GM18861 (cell line): Measurements from ENCODE around the gene FN3KRP.
A peak's percentile ranks its signal among the peaks of the same experiment; 100 is the strongest.
"Not testable (repeated sequence)": the region's sequence is repeated elsewhere in the genome, so short reads cannot be mapped to it uniquely, and the experiment has no call there.

Source experiments
- ATAC-seq: cut with Tn5 transposase; IDR thresholded peaks from one replicate; pipeline ENCODE4 v1.9.1; 2021; ENCODE audit not compliant: unreplicated experiment

Gene FN3KRP

GRCh38 chr17:82740906-82741759 is 24.6 kb downstream of the FN3KRP start:
- no peak for ATAC-seq

GRCh38 chr17:82743344-82744219 is 27.1 kb downstream of the FN3KRP start:
- ATAC-seq: no peak

GRCh38 chr17:82744736-82745135 is 28.2 kb downstream of the FN3KRP start:
- ATAC-seq: not testable (repeated sequence)

- ATAC-seq: no peak
Observed at GRCh38 chr17:82745524-82745923, 29.0 kb downstream of the FN3KRP start.

GRCh38 chr17:82748756-82749155 is 32.2 kb downstream of the FN3KRP start:
- no peak for ATAC-seq

- no peak for ATAC-seq
Observed at GRCh38 chr17:82750241-82750908, 33.9 kb downstream of the FN3KRP start.

- ATAC-seq: no peak
Observed at GRCh38 chr17:82751171-82751570, 34.7 kb downstream of the FN3KRP start.

- ATAC-seq: peak; percentile 62
Observed at GRCh38 chr17:82751571-82752370, 35.3 kb downstream of the FN3KRP start, which contains the start of gene TBCD. TSS of gene TBCD (plus strand) at chr17:82752065. CDS start at chr17:82752194, 129 bp downstream.

- ATAC-seq: no peak
Observed at GRCh38 chr17:82752371-82753200, 36.1 kb downstream of the FN3KRP start.

- no peak for ATAC-seq
Observed at GRCh38 chr17:82753201-82753464, 36.6 kb downstream of the FN3KRP start.

- no peak for ATAC-seq
Observed at GRCh38 chr17:82754297-82755208, 38.0 kb downstream of the FN3KRP start.

GRCh38 chr17:82756166-82756565 is 39.7 kb downstream of the FN3KRP start:
- no peak for ATAC-seq

- no peak for ATAC-seq
Observed at GRCh38 chr17:82765371-82765770, 48.9 kb downstream of the FN3KRP start.

- ATAC-seq: no peak
Observed at GRCh38 chr17:82767041-82767754, 50.7 kb downstream of the FN3KRP start.

GRCh38 chr17:82769041-82769440 is 52.5 kb downstream of the FN3KRP start:
- ATAC-seq: no peak

- ATAC-seq: no peak
Observed at GRCh38 chr17:82772026-82772425, 55.5 kb downstream of the FN3KRP start.

GRCh38 chr17:82774456-82774855 is 58.0 kb downstream of the FN3KRP start:
- not testable (repeated sequence) for ATAC-seq
